Transverse colon (tissue), 4 donors: Measurements from ENCODE around the gene PIK3C2G. TPM values are rescaled to one million over a fixed set of nuclear protein-coding genes. Genes with fewer than 3 reads are reported as not detected.

Source experiments
- DNase-seq: peaks from one replicate; pipeline ENCODE4 v3.0.0-alpha.2; 2019
- H3K27ac ChIP-seq, 4 donors: fragments of 200-600 bp; sonication (generic); 2 replicates each; pipeline ENCODE4 v1.5.1; 2016 to 2018; ENCODE audit warnings: inconsistent platforms in 4 of 4
- H3K27me3 ChIP-seq: fragments of 200-600 bp; sonication (generic); 2 replicates; pipeline ENCODE4 v1.5.1; 2017; ENCODE audit warnings: inconsistent platforms
- H3K36me3 ChIP-seq, 4 donors: fragments of 200-600 bp; sonication (generic); 2 replicates each; pipeline ENCODE4 v1.5.1; 2017 to 2019; ENCODE audit warnings: inconsistent platforms in 4 of 4
- H3K4me1 ChIP-seq, 4 donors: fragments of 200-600 bp; sonication (generic); 2 replicates each; pipeline ENCODE4 v1.5.1; 2017 to 2020; ENCODE audit warnings: inconsistent platforms in 4 of 4
- H3K4me3 ChIP-seq, 4 donors: fragments of 200-600 bp; sonication (generic); 1 replicate in 1 of 4; 2 replicates in 3 of 4; pipeline versions ENCODE4 v1.5.1 to v1.6.1; 2017 to 2019; ENCODE audit warnings: inconsistent platforms in 4 of 4
- H3K9me3 ChIP-seq, 2 donors: fragments of 200-600 bp; sonication (generic); 2 replicates each; pipeline ENCODE4 v1.5.1; 2017 to 2019; ENCODE audit warnings: inconsistent platforms in 2 of 2
- CTCF ChIP-seq, 5 experiments: fragments of 200-600 bp in 3 of 5; fragments of 450-650 bp in 2 of 5; sonication (generic) in 3 of 5; IDR thresholded peaks; 1 replicate in 2 of 5; 2 replicates in 3 of 5; pipeline ENCODE4 v1.5.1; 2016 to 2017; ENCODE audit warnings: antibody characterized with exemption in 5 of 5, inconsistent platforms in 3 of 5, mild to moderate bottlenecking in 2 of 5, moderate library complexity in 1 of 5
- EP300 ChIP-seq: sonication (generic); formaldehyde crosslinking; IDR thresholded peaks from one replicate; pipeline ENCODE4 v1.6.1; 2017; ENCODE audit warnings: antibody characterized with exemption, low read depth
- POLR2A ChIP-seq: fragments of 450-650 bp; IDR thresholded peaks from one replicate; pipeline ENCODE4 v1.6.1; 2016; ENCODE audit warnings: antibody characterized with exemption, mild to moderate bottlenecking, moderate library complexity
- POLR2AphosphoS5 ChIP-seq, 3 donors: sonication (generic); formaldehyde crosslinking; IDR thresholded peaks; one replicate each; pipeline ENCODE4 v1.6.1; 2016; ENCODE audit warnings: antibody characterized with exemption in 3 of 3
- WGBS, 2 donors: methylation state at CpG; one replicate each; pipeline ENCODE4 v1.1.5; 2018; ENCODE audit warnings: low coverage in 1 of 2; 5-methylcytosine and 5-hydroxymethylcytosine counted together
- in situ Hi-C, 4 donors: fragments of 200-750 bp; cut with MboI; loops; one replicate each; pipeline versions ENCODE4 v1.15.0 to v1.15.1; 2017; ENCODE audit warnings: low sequenced_read_pairs in 3 of 4, low pct_ligation_motif_present in 1 of 4, low pct_unique_long_range_greater_than_20kb in 1 of 4
- intact Hi-C: fragments of 100-400 bp; cut with DNase I; formaldehyde crosslinking; loops from one replicate; pipeline ENCODE4 v1.15.1; 2023; ENCODE audit warnings: low total_unique reads
- total RNA-seq, 4 donors: library from RNA; depleted of rRNA; stranded (reverse); fragments of >200 nt; gene quantifications; one replicate each; pipeline ENCODE4 v1.1.0, GENCODE V29; 2016

The PIK3C2G gene
- total RNA-seq, 4 donors from 2014 or later, result 0.32 to 2.7 (median 1.1) TPM

GRCh38 chr12:18411453-18411852, 150.1 kb downstream of the PIK3C2G start:
- DNase-seq, result no peak
- 83 to 86% methylated on average over 1 of the region's 1 CpG for WGBS, 2 donors
- intact Hi-C loops, result loop anchor here (5.0 kb wide), 1 partner anchor 256 kb away; no protein-coding TSS in a partner anchor

GRCh38 chr12:18414671-18415070, 153.4 kb downstream of the PIK3C2G start:
- Histone ChIP-seq H3K36me3 (no peaks in the 10 kb centered on the region), H3K4me1 (no peaks in the 10 kb centered on the region), H3K4me3 (no peak overlapping the region), H3K27me3 (no peaks in the 10 kb centered on the region), H3K27ac (no peak overlapping the region), H3K9me3 (no peaks in the 10 kb centered on the region)
- in situ Hi-C loops (no loop called here), intact Hi-C loops (loop anchor here (5.0 kb wide), 1 partner anchor 253 kb away; no protein-coding TSS in a partner anchor)
- WGBS, 2 donors, result 73 to 83% methylated on average over 2 of the region's 2 CpGs
- no peak for DNase-seq
- no peak for TF ChIP-seq POLR2A
- no peak for TF ChIP-seq POLR2AphosphoS5 (IDR thresholded peaks at IDR 0.05)
- no peak for TF ChIP-seq EP300
- TF ChIP-seq CTCF (IDR thresholded peaks at IDR 0.05), result no peak

More at GRCh38 chr12:18411453-18411852, 150.1 kb downstream of the PIK3C2G start:
- Histone ChIP-seq H3K9me3 (no peaks in the 10 kb centered on the region), H3K27me3 (no peaks in the 10 kb centered on the region), H3K36me3 (no peaks in the 10 kb centered on the region), H3K4me1 (no peaks in the 10 kb centered on the region), H3K4me3 (no peak overlapping the region), H3K27ac (no peak overlapping the region)
- in situ Hi-C loops, result no loop called here
- TF ChIP-seq EP300 (no peak), CTCF (IDR thresholded peaks at IDR 0.05) (no peak), POLR2A (no peak), POLR2AphosphoS5 (IDR thresholded peaks at IDR 0.05) (no peak)

- in situ Hi-C loops, result no loop called here
- H3K36me3 ChIP-seq, result no peaks in the 10 kb centered on the region
- 79 to 83% methylated on average over 4 of the region's 4 CpGs for WGBS, 2 donors
- H3K4me1 ChIP-seq, result no peaks in the 10 kb centered on the region
- no peak overlapping the region for H3K27ac ChIP-seq
- TF ChIP-seq CTCF (IDR thresholded peaks at IDR 0.05) (no peak), POLR2A (no peak), EP300 (no peak), POLR2AphosphoS5 (IDR thresholded peaks at IDR 0.05) (no peak)
- intact Hi-C loops, result no loop called here
- H3K27me3 ChIP-seq, result no peaks in the 10 kb centered on the region
- H3K9me3 ChIP-seq, result no peaks in the 10 kb centered on the region
- H3K4me3 ChIP-seq, result no peak overlapping the region
- no peak for DNase-seq
Observed at GRCh38 chr12:18415227-18415626, 153.9 kb downstream of the PIK3C2G start.

DNA sequence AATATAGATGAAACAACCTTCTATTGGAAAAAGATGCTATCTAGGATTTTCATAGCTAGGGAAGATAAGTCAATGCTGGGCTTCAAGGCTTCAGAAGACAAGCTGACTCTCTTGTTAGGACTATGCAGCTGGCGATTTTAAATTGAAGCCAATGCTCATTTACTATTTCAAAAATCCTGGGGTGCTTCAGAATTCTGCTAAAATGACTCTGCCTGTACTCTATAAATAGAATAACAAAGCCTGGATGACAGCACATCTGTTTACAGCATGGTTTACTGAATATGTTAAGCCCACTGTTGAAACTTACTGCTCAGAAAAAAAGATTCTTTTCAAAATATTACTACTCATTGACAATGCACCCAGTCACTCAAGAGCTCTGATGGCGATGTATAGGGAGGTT, 155.1 kb downstream of the PIK3C2G start:
- no peak for DNase-seq
- TF ChIP-seq EP300, result no peak
- TF ChIP-seq POLR2A, result no peak
- no peak for TF ChIP-seq CTCF (IDR thresholded peaks at IDR 0.05)
- TF ChIP-seq POLR2AphosphoS5 (IDR thresholded peaks at IDR 0.05), result no peak
- Histone ChIP-seq H3K4me1 (no peaks in the 10 kb centered on the region), H3K4me3 (no peak overlapping the region), H3K36me3 (no peaks in the 10 kb centered on the region), H3K27ac (no peak overlapping the region), H3K9me3 (no peaks in the 10 kb centered on the region), H3K27me3 (no peaks in the 10 kb centered on the region)
- in situ Hi-C loops, result no loop called here
- intact Hi-C loops, result no loop called here
- WGBS, 2 donors, result 76 to 86% methylated on average over 2 of the region's 2 CpGs
